ENCODE results near the gene PGBD5.

Gene PGBD5

GRCh38 chr1:230283678-230284077 is 142.5 kb downstream of the PGBD5 start:
- Histone ChIP-seq H2BK15ac (ENCODE audit: low read depth, poor library complexity, severe bottlenecking) (no peak overlapping the region), H3K4me1 (ENCODE audit: control insufficient read depth, insufficient read depth, low read depth, low read length) (no peaks in the 10 kb centered on the region), H3K9me3 (ENCODE audit: control insufficient read depth, low read length) (no peaks in the 10 kb centered on the region), H3K27me3 (ENCODE audit: control insufficient read depth in 1 of 2, insufficient read depth in 1 of 2, low read length in 2 of 2) (peaks cover 0 to 11% of the 10 kb centered on the region in 2 experiments), H2BK12ac (ENCODE audit: low read length in 2 of 2) (no peak overlapping the region), H3K4ac (ENCODE audit: low read depth in 1 of 2, low read length in 2 of 2) (no peak overlapping the region), H3K79me1 (replicated peaks; ENCODE audit: low read length, poor library complexity, severe bottlenecking) (peaks cover 4% of the 10 kb centered on the region), H4K8ac (ENCODE audit: low read length) (no peak overlapping the region), H2BK120ac (ENCODE audit: low read depth, low read length) (no peak overlapping the region), H3K18ac (ENCODE audit: low read depth in 1 of 2, low read length in 2 of 2) (no peak overlapping the region), H3K23ac (ENCODE audit: low read length in 2 of 2) (no peak overlapping the region), H3K4me2 (ENCODE audit: low read length, poor library complexity, severe bottlenecking) (no peak overlapping the region), H3K36me3 (ENCODE audit: control insufficient read depth in 1 of 2, insufficient read depth in 2 of 2, low read depth in 1 of 2, low read length in 2 of 2) (peaks cover 27 to 47% of the 10 kb centered on the region in 2 experiments), H3K27ac (ENCODE audit: low read length, poor library complexity, severe bottlenecking) (no peak overlapping the region), H3K14ac (ENCODE audit: low read length in 2 of 2) (no peak overlapping the region), H2BK5ac (ENCODE audit: low read depth, low read length, poor library complexity, severe bottlenecking) (no peak overlapping the region), H2AFZ (ENCODE audit: low read depth, low read length) (no peak overlapping the region), H3K9ac (ENCODE audit: low read length) (no peak overlapping the region), H3K4me3 (ENCODE audit: insufficient read depth in 1 of 2, low read depth in 1 of 2, low read length in 2 of 2) (no peak overlapping the region), H4K91ac (ENCODE audit: low read length) (no peak overlapping the region), H2AK5ac (ENCODE audit: low read length, severe bottlenecking) (no peak overlapping the region)
- 96% methylated on average over 11 of the region's 12 CpGs for WGBS
- DNase-seq = no peak

- H3K9ac ChIP-seq (ENCODE audit: low read length) = no peak overlapping the region
- H3K36me3 ChIP-seq (ENCODE audit: control insufficient read depth in 1 of 2, insufficient read depth in 2 of 2, low read depth in 1 of 2, low read length in 2 of 2) = peaks cover 40 to 59% of the 10 kb centered on the region in 2 experiments
- no peak overlapping the region for H3K4me3 ChIP-seq (ENCODE audit: insufficient read depth in 1 of 2, low read depth in 1 of 2, low read length in 2 of 2)
- H3K18ac ChIP-seq (ENCODE audit: low read depth in 1 of 2, low read length in 2 of 2) = no peak overlapping the region
- H3K23ac ChIP-seq (ENCODE audit: low read length in 2 of 2) = no peak overlapping the region
- H2BK15ac ChIP-seq (ENCODE audit: low read depth, poor library complexity, severe bottlenecking) = no peak overlapping the region
- no peak overlapping the region for H2BK12ac ChIP-seq (ENCODE audit: low read length in 2 of 2)
- H2AFZ ChIP-seq (ENCODE audit: low read depth, low read length) = no peak overlapping the region
- WGBS = 86% methylated on average over 1 of the region's 3 CpGs
- H3K27ac ChIP-seq (ENCODE audit: low read length, poor library complexity, severe bottlenecking) = no peak overlapping the region
- no peaks in the 10 kb centered on the region for H3K27me3 ChIP-seq (ENCODE audit: control insufficient read depth in 1 of 2, insufficient read depth in 1 of 2, low read length in 2 of 2)
- no peak overlapping the region for H4K91ac ChIP-seq (ENCODE audit: low read length)
- no peak overlapping the region for H2AK5ac ChIP-seq (ENCODE audit: low read length, severe bottlenecking)
- H3K4me2 ChIP-seq (ENCODE audit: low read length, poor library complexity, severe bottlenecking) = no peak overlapping the region
- H4K8ac ChIP-seq (ENCODE audit: low read length) = no peak overlapping the region
- H2BK5ac ChIP-seq (ENCODE audit: low read depth, low read length, poor library complexity, severe bottlenecking) = no peak overlapping the region
- H3K79me1 ChIP-seq (replicated peaks; ENCODE audit: low read length, poor library complexity, severe bottlenecking) = peaks cover 4% of the 10 kb centered on the region
- H3K4me1 ChIP-seq (ENCODE audit: control insufficient read depth, insufficient read depth, low read depth, low read length) = no peaks in the 10 kb centered on the region
- H3K14ac ChIP-seq (ENCODE audit: low read length in 2 of 2) = no peak overlapping the region
- no peaks in the 10 kb centered on the region for H3K9me3 ChIP-seq (ENCODE audit: control insufficient read depth, low read length)
- no peak overlapping the region for H3K4ac ChIP-seq (ENCODE audit: low read depth in 1 of 2, low read length in 2 of 2)
- no peak overlapping the region for H2BK120ac ChIP-seq (ENCODE audit: low read depth, low read length)
- DNase-seq = no peak
These were observed 144.0 kb downstream of the PGBD5 start for GRCh38 chr1:230282157-230282556.

GRCh38 chr1:230281556-230281955 is 144.6 kb downstream of the PGBD5 start:
- Histone ChIP-seq H2AK5ac (ENCODE audit: low read length, severe bottlenecking) (no peak overlapping the region), H3K14ac (ENCODE audit: low read length in 2 of 2) (no peak overlapping the region), H2BK15ac (ENCODE audit: low read depth, poor library complexity, severe bottlenecking) (no peak overlapping the region), H3K27me3 (ENCODE audit: control insufficient read depth in 1 of 2, insufficient read depth in 1 of 2, low read length in 2 of 2) (no peaks in the 10 kb centered on the region), H2BK12ac (ENCODE audit: low read length in 2 of 2) (no peak overlapping the region), H3K4ac (ENCODE audit: low read depth in 1 of 2, low read length in 2 of 2) (no peak overlapping the region), H3K9me3 (ENCODE audit: control insufficient read depth, low read length) (no peaks in the 10 kb centered on the region), H4K91ac (ENCODE audit: low read length) (no peak overlapping the region), H2BK120ac (ENCODE audit: low read depth, low read length) (no peak overlapping the region), H3K4me2 (ENCODE audit: low read length, poor library complexity, severe bottlenecking) (no peak overlapping the region), H3K18ac (ENCODE audit: low read depth in 1 of 2, low read length in 2 of 2) (no peak overlapping the region), H3K4me1 (ENCODE audit: control insufficient read depth, insufficient read depth, low read depth, low read length) (no peaks in the 10 kb centered on the region), H3K36me3 (ENCODE audit: control insufficient read depth in 1 of 2, insufficient read depth in 2 of 2, low read depth in 1 of 2, low read length in 2 of 2) (peaks cover 46 to 63% of the 10 kb centered on the region in 2 experiments), H2AFZ (ENCODE audit: low read depth, low read length) (no peak overlapping the region), H3K4me3 (ENCODE audit: insufficient read depth in 1 of 2, low read depth in 1 of 2, low read length in 2 of 2) (no peak overlapping the region), H3K27ac (ENCODE audit: low read length, poor library complexity, severe bottlenecking) (no peak overlapping the region), H3K9ac (ENCODE audit: low read length) (no peak overlapping the region), H3K79me1 (replicated peaks; ENCODE audit: low read length, poor library complexity, severe bottlenecking) (peaks cover 4% of the 10 kb centered on the region), H3K23ac (ENCODE audit: low read length in 2 of 2) (no peak overlapping the region), H4K8ac (ENCODE audit: low read length) (no peak overlapping the region), H2BK5ac (ENCODE audit: low read depth, low read length, poor library complexity, severe bottlenecking) (no peak overlapping the region)
- 94% methylated on average over 17 of the region's 17 CpGs for WGBS
- DNase-seq = no peak

GRCh38 chr1:230280906-230281413 is 145.2 kb downstream of the PGBD5 start:
- Histone ChIP-seq H3K36me3 (ENCODE audit: control insufficient read depth in 1 of 2, insufficient read depth in 2 of 2, low read depth in 1 of 2, low read length in 2 of 2) (peaks cover 52 to 66% of the 10 kb centered on the region in 2 experiments), H2BK15ac (ENCODE audit: low read depth, poor library complexity, severe bottlenecking) (no peak overlapping the region), H3K27ac (ENCODE audit: low read length, poor library complexity, severe bottlenecking) (no peak overlapping the region), H3K23ac (ENCODE audit: low read length in 2 of 2) (no peak overlapping the region), H2AK5ac (ENCODE audit: low read length, severe bottlenecking) (no peak overlapping the region), H3K4me1 (ENCODE audit: control insufficient read depth, insufficient read depth, low read depth, low read length) (no peaks in the 10 kb centered on the region), H2BK5ac (ENCODE audit: low read depth, low read length, poor library complexity, severe bottlenecking) (no peak overlapping the region), H3K4ac (ENCODE audit: low read depth in 1 of 2, low read length in 2 of 2) (no peak overlapping the region), H3K27me3 (ENCODE audit: control insufficient read depth in 1 of 2, insufficient read depth in 1 of 2, low read length in 2 of 2) (no peaks in the 10 kb centered on the region), H3K9me3 (ENCODE audit: control insufficient read depth, low read length) (no peaks in the 10 kb centered on the region), H4K91ac (ENCODE audit: low read length) (no peak overlapping the region), H3K4me3 (ENCODE audit: insufficient read depth in 1 of 2, low read depth in 1 of 2, low read length in 2 of 2) (no peak overlapping the region), H3K9ac (ENCODE audit: low read length) (no peak overlapping the region), H3K4me2 (ENCODE audit: low read length, poor library complexity, severe bottlenecking) (no peak overlapping the region), H3K79me1 (replicated peaks; ENCODE audit: low read length, poor library complexity, severe bottlenecking) (peaks cover 4% of the 10 kb centered on the region), H2BK120ac (ENCODE audit: low read depth, low read length) (no peak overlapping the region), H3K18ac (ENCODE audit: low read depth in 1 of 2, low read length in 2 of 2) (no peak overlapping the region), H2AFZ (ENCODE audit: low read depth, low read length) (no peak overlapping the region), H4K8ac (ENCODE audit: low read length) (no peak overlapping the region), H2BK12ac (ENCODE audit: low read length in 2 of 2) (no peak overlapping the region), H3K14ac (ENCODE audit: low read length in 2 of 2) (no peak overlapping the region)
- no peak for DNase-seq
- WGBS = 98% methylated on average over 23 of the region's 23 CpGs
